Lower lobe of right lung (tissue), 2 donors: ENCODE results near the gene CFAP54. TPM values are rescaled to one million over a fixed set of nuclear protein-coding genes. Genes with fewer than 3 reads are reported as not detected.

Experiments
- ATAC-seq, 2 donors: fragments of 200-7000 bp; cut with Tn5 transposase; one replicate each; pipeline ENCODE4 v1.9.1; 2020 to 2022; ENCODE audit warnings: mild to moderate bottlenecking in 2 of 2, moderate library complexity in 2 of 2
- DNase-seq: peaks from one replicate; pipeline ENCODE4 v3.0.0-alpha.2; 2020
- H3K27ac ChIP-seq: fragments of 200-600 bp; one replicate; pipeline ENCODE4 v1.8.0; 2022
- H3K27me3 ChIP-seq: fragments of 200-600 bp; one replicate; pipeline ENCODE4 v1.8.0; 2022; ENCODE audit warnings: low read depth
- H3K36me3 ChIP-seq: fragments of 200-600 bp; one replicate; pipeline ENCODE4 v1.8.0; 2022; ENCODE audit warnings: mild to moderate bottlenecking
- H3K4me1 ChIP-seq: fragments of 200-600 bp; one replicate; pipeline ENCODE4 v1.8.0; 2022
- H3K4me3 ChIP-seq: fragments of 200-600 bp; one replicate; pipeline ENCODE4 v1.8.0; 2022; ENCODE audit warnings: mild to moderate bottlenecking
- H3K9me3 ChIP-seq: fragments of 200-600 bp; one replicate; pipeline ENCODE4 v1.8.0; 2022
- CTCF ChIP-seq: fragments of 200-600 bp; IDR thresholded peaks from one replicate; pipeline ENCODE4 v1.8.0; 2022; ENCODE audit warnings: antibody characterized with exemption, mild to moderate bottlenecking
- intact Hi-C: fragments of 100-400 bp; cut with DNase I; formaldehyde crosslinking; loops from one replicate; pipeline ENCODE4 v1.11.0; 2022
- total RNA-seq: library from RNA; stranded (reverse); fragmentation: NEBNext Ultra II Directional; extraction: Animal tissue kit (Norgen Biotek cat#: 25700); gene quantifications from one replicate; pipeline ENCODE4 v1.2.1, GENCODE V29; 2021
- donor health status: DM: no; HTN: yes; CAD: no; lungs with severe emphysema.

CFAP54 gene
- total RNA-seq, 1 donor from 2014 or later: 7.9 TPM

- no peak for DNase-seq
- H3K9me3 ChIP-seq: no peaks in the 10 kb centered on the region
- no peaks in the 10 kb centered on the region for H3K27me3 ChIP-seq
- no peak overlapping the region for H3K4me3 ChIP-seq
- H3K4me1 ChIP-seq: no peaks in the 10 kb centered on the region
- intact Hi-C loops: no loop called here
- no peak for ATAC-seq
- H3K27ac ChIP-seq: no peak overlapping the region
- no peaks in the 10 kb centered on the region for H3K36me3 ChIP-seq
- TF ChIP-seq CTCF: no peak
Measured at GRCh38 chr12:96876966-96877365, 387.6 kb downstream of the CFAP54 start.

GRCh38 chr12:96878704-96879103 is 389.3 kb downstream of the CFAP54 start:
- Histone ChIP-seq H3K4me3 (no peak overlapping the region), H3K27ac (no peak overlapping the region), H3K27me3 (no peaks in the 10 kb centered on the region), H3K9me3 (no peaks in the 10 kb centered on the region), H3K36me3 (no peaks in the 10 kb centered on the region), H3K4me1 (no peaks in the 10 kb centered on the region)
- DNase-seq (no peak), ATAC-seq (no peak)
- intact Hi-C loops: no loop called here
- no peak for TF ChIP-seq CTCF

- ATAC-seq (no peak), DNase-seq (no peak)
- no peak for TF ChIP-seq CTCF
- H3K4me1 ChIP-seq: no peaks in the 10 kb centered on the region
- no peaks in the 10 kb centered on the region for H3K36me3 ChIP-seq
- no peak overlapping the region for H3K4me3 ChIP-seq
- H3K27ac ChIP-seq: no peak overlapping the region
- H3K9me3 ChIP-seq: no peaks in the 10 kb centered on the region
- intact Hi-C loops: no loop called here
- H3K27me3 ChIP-seq: no peaks in the 10 kb centered on the region
Measured at GRCh38 chr12:96879301-96879700, 389.9 kb downstream of the CFAP54 start.

GRCh38 chr12:96880220-96880619 is 390.8 kb downstream of the CFAP54 start:
- TF ChIP-seq CTCF: no peak
- DNase-seq (no peak), ATAC-seq (no peak)
- Histone ChIP-seq H3K4me3 (no peak overlapping the region), H3K27me3 (no peaks in the 10 kb centered on the region), H3K4me1 (no peaks in the 10 kb centered on the region), H3K27ac (no peak overlapping the region), H3K9me3 (no peaks in the 10 kb centered on the region), H3K36me3 (no peaks in the 10 kb centered on the region)
- intact Hi-C loops: no loop called here

GRCh38 chr12:96881608-96882007 is 392.2 kb downstream of the CFAP54 start:
- no peak for TF ChIP-seq CTCF
- H3K4me1 ChIP-seq: no peaks in the 10 kb centered on the region
- H3K36me3 ChIP-seq: no peaks in the 10 kb centered on the region
- H3K27me3 ChIP-seq: no peaks in the 10 kb centered on the region
- DNase-seq (no peak), ATAC-seq (no peak)
- H3K4me3 ChIP-seq: no peak overlapping the region
- intact Hi-C loops: no loop called here
- H3K9me3 ChIP-seq: no peaks in the 10 kb centered on the region
- no peak overlapping the region for H3K27ac ChIP-seq

GRCh38 chr12:96882862-96883261 is 393.5 kb downstream of the CFAP54 start:
- Histone ChIP-seq H3K4me3 (no peak overlapping the region), H3K27me3 (no peaks in the 10 kb centered on the region), H3K27ac (no peak overlapping the region), H3K4me1 (no peaks in the 10 kb centered on the region), H3K9me3 (no peaks in the 10 kb centered on the region), H3K36me3 (no peaks in the 10 kb centered on the region)
- TF ChIP-seq CTCF: no peak
- ATAC-seq (no peak), DNase-seq (no peak)
- intact Hi-C loops: no loop called here
